Measurements from ENCODE around the gene GPR12. TPM values are rescaled to one million over a fixed set of nuclear protein-coding genes. Genes with fewer than 3 reads are reported as not detected.
"Not testable (repeated sequence)": the region's sequence is repeated elsewhere in the genome, so short reads cannot be mapped to it uniquely, and the experiment has no call there.

Gene GPR12
- total RNA-seq, 2 donors from 2014 or later: 0.05 TPM; not detected in 1

GRCh38 chr13:26727633-26728032 is 33.0 kb downstream of the GPR12 start:
- no peak for DNase-seq (ENCODE audit: low spot score)
- Histone ChIP-seq H3K27me3 (replicated peaks; ENCODE audit: insufficient read depth) (no peaks in the 10 kb centered on the region), H3K9me3 (no peaks in the 10 kb centered on the region), H3K4me1 (replicated peaks) (no peaks in the 10 kb centered on the region), H3K36me3 (no peaks in the 10 kb centered on the region), H3K4me3 (no peak overlapping the region), H3K27ac (no peak overlapping the region)
- intact Hi-C loops (cut with DNase I): no loop called here
- TF ChIP-seq POLR2A (IDR thresholded peaks at IDR 0.05) (no peak), POLR2AphosphoS5 (IDR thresholded peaks at IDR 0.05) (no peak)

- intact Hi-C loops (cut with DNase I): no loop called here
- WGBS: 81% methylated on average over 3 of the region's 3 CpGs
- no peaks in the 10 kb centered on the region for H3K9me3 ChIP-seq
Observed at GRCh38 chr13:26727122-26727521, 33.5 kb downstream of the GPR12 start.

GRCh38 chr13:26726684-26727083 is 33.9 kb downstream of the GPR12 start:
- Histone ChIP-seq H3K4me3 (no peak overlapping the region), H3K4me1 (replicated peaks) (no peaks in the 10 kb centered on the region), H3K9me3 (no peaks in the 10 kb centered on the region), H3K27me3 (replicated peaks; ENCODE audit: insufficient read depth) (no peaks in the 10 kb centered on the region), H3K36me3 (no peaks in the 10 kb centered on the region), H3K27ac (no peak overlapping the region)
- no peak for DNase-seq (ENCODE audit: low spot score)
- intact Hi-C loops (cut with DNase I): no loop called here
- 90% methylated on average over 8 of the region's 8 CpGs for WGBS
- TF ChIP-seq POLR2A (IDR thresholded peaks at IDR 0.05) (no peak), POLR2AphosphoS5 (IDR thresholded peaks at IDR 0.05) (no peak), CTCF (IDR thresholded peaks at IDR 0.05) (no peak)

More at GRCh38 chr13:26727122-26727521, 33.5 kb downstream of the GPR12 start:
- no peak overlapping the region for H3K27ac ChIP-seq
- no peaks in the 10 kb centered on the region for H3K4me1 ChIP-seq (replicated peaks)
- no peak overlapping the region for H3K4me3 ChIP-seq
- H3K27me3 ChIP-seq (replicated peaks; ENCODE audit: insufficient read depth): no peaks in the 10 kb centered on the region
- TF ChIP-seq POLR2AphosphoS5 (IDR thresholded peaks at IDR 0.05) (no peak), CTCF (IDR thresholded peaks at IDR 0.05) (no peak), POLR2A (IDR thresholded peaks at IDR 0.05) (no peak)
- no peak for DNase-seq (ENCODE audit: low spot score)
- no peaks in the 10 kb centered on the region for H3K36me3 ChIP-seq

GRCh38 chr13:26723620-26724019 is 37.0 kb downstream of the GPR12 start:
- H3K36me3 ChIP-seq; H3K27me3 ChIP-seq (replicated peaks; ENCODE audit: insufficient read depth); H3K9me3 ChIP-seq; H3K27ac ChIP-seq; H3K4me1 ChIP-seq (replicated peaks); H3K4me3 ChIP-seq; intact Hi-C loops (cut with DNase I); DNase-seq (ENCODE audit: low spot score): not testable (repeated sequence)
- WGBS: no CpG with 5 or more reads among the region's 31 CpGs

- H3K4me3 ChIP-seq: no peak overlapping the region
- intact Hi-C loops (cut with DNase I): no loop called here
- no peaks in the 10 kb centered on the region for H3K9me3 ChIP-seq
- no peak for DNase-seq (ENCODE audit: low spot score)
- WGBS: 80% methylated on average over 5 of the region's 5 CpGs
- H3K4me1 ChIP-seq (replicated peaks): no peaks in the 10 kb centered on the region
- no peaks in the 10 kb centered on the region for H3K27me3 ChIP-seq (replicated peaks; ENCODE audit: insufficient read depth)
- TF ChIP-seq POLR2AphosphoS5 (IDR thresholded peaks at IDR 0.05): no peak
- TF ChIP-seq CTCF (IDR thresholded peaks at IDR 0.05): no peak
- no peak for TF ChIP-seq POLR2A (IDR thresholded peaks at IDR 0.05)
- H3K36me3 ChIP-seq: no peaks in the 10 kb centered on the region
- H3K27ac ChIP-seq: no peak overlapping the region
Observed at GRCh38 chr13:26722321-26722720, 38.3 kb downstream of the GPR12 start.

- TF ChIP-seq POLR2A (IDR thresholded peaks at IDR 0.05) (no peak), CTCF (IDR thresholded peaks at IDR 0.05) (no peak), POLR2AphosphoS5 (IDR thresholded peaks at IDR 0.05) (no peak)
- H3K4me3 ChIP-seq: no peak overlapping the region
- no peaks in the 10 kb centered on the region for H3K4me1 ChIP-seq (replicated peaks)
- intact Hi-C loops (cut with DNase I): no loop called here
- no peak for DNase-seq (ENCODE audit: low spot score)
- H3K27ac ChIP-seq: no peak overlapping the region
- H3K9me3 ChIP-seq: no peaks in the 10 kb centered on the region
- H3K36me3 ChIP-seq: no peaks in the 10 kb centered on the region
- H3K27me3 ChIP-seq (replicated peaks; ENCODE audit: insufficient read depth): no peaks in the 10 kb centered on the region
- 57% methylated on average over 26 of the region's 26 CpGs for WGBS
Observed at GRCh38 chr13:26721251-26722121, 39.1 kb downstream of the GPR12 start.
